Psoas muscle (tissue), 8 donors: ENCODE data around the gene CENPT. TPM values are rescaled to one million over a fixed set of nuclear protein-coding genes. Genes with fewer than 3 reads are reported as not detected.
A peak's percentile ranks its signal among the peaks of the same experiment; 100 is the strongest.
"Not testable (repeated sequence)": the region's sequence is repeated elsewhere in the genome, so short reads cannot be mapped to it uniquely, and the experiment has no call there.

Experiments used
- ATAC-seq, 4 donors: fragments of 200-7000 bp; cut with Tn5 transposase; one replicate each; pipeline ENCODE4 v1.9.1; 2020; ENCODE audit warnings: moderate library complexity in 3 of 4, mild to moderate bottlenecking in 2 of 4
- DNase-seq, 2 donors: peaks; one replicate each; pipeline ENCODE4 v3.0.0-alpha.2; 2020
- H3K27ac ChIP-seq: fragments of 200-600 bp; one replicate; pipeline ENCODE4 v1.8.0; 2022
- H3K27me3 ChIP-seq, 3 donors: fragments of 200-600 bp in 1 of 3; one replicate each; pipeline versions ENCODE4 v1.6.1 to v1.8.0; 2013 to 2022; ENCODE audit warnings: low read length in 2 of 3, mild to moderate bottlenecking in 2 of 3, moderate library complexity in 1 of 3; ENCODE audit not compliant: insufficient read depth in 3 of 3
- H3K36me3 ChIP-seq, 2 donors: fragments of 200-600 bp in 1 of 2; one replicate each; pipeline versions ENCODE4 v1.6.1 to v1.8.0; 2013 to 2022; ENCODE audit warnings: low read depth in 1 of 2, mild to moderate bottlenecking in 1 of 2, moderate library complexity in 1 of 2; ENCODE audit not compliant: insufficient read depth in 1 of 2
- H3K4me1 ChIP-seq: fragments of 200-600 bp; one replicate; pipeline ENCODE4 v1.8.0; 2022
- H3K4me3 ChIP-seq: fragments of 200-600 bp; one replicate; pipeline ENCODE4 v1.8.0; 2022; ENCODE audit warnings: mild to moderate bottlenecking
- H3K9me3 ChIP-seq: fragments of 200-600 bp; one replicate; pipeline ENCODE4 v1.8.0; 2022
- CTCF ChIP-seq: fragments of 200-600 bp; IDR thresholded peaks from one replicate; pipeline ENCODE4 v1.8.0; 2022; ENCODE audit warnings: antibody characterized with exemption
- WGBS, 3 donors: extraction: QIAGEN DNeasy Blood & Tissue Kit; methylation state at CpG; one replicate each; pipeline versions ENCODE4 v1.1.6 to v1.1.7; 2013; 5-methylcytosine and 5-hydroxymethylcytosine counted together
- intact Hi-C, 2 donors: fragments of 100-400 bp; cut with DNase I; formaldehyde crosslinking; loops; one replicate each; pipeline versions ENCODE4 v1.11.0 to v1.14.2; 2022
- polyA plus RNA-seq, 3 donors: library from polyadenylated mRNA; stranded (reverse); fragments of 200-250 nt; gene quantifications; one replicate each; pipeline ENCODE4 v1.2.3, GENCODE V29; 2013
- total RNA-seq, 4 donors: library from RNA; stranded (reverse); fragmentation: NEBNext Ultra II Directional in 2 of 4; extraction: Animal tissue kit (Norgen Biotek cat#: 25700) in 2 of 4; gene quantifications; one replicate each; pipeline versions ENCODE4 v1.2.1 to v1.2.4, GENCODE V29; 2021 to 2023
- donor health status: healthy with polysubstance abuse.
- donor health status: DM: no; HTN: no; CAD: no; lungs with moderate emphysema.
- donor health status: Bipolar disorder and iron deficiency.
- donor health status: healthy.
- donor health status: DM: yes; HTN: yes; CAD: no.
- donor health status: DM: no; HTN: no; CAD: no.
- donor health status: DM: no; HTN: no; CAD: no.
- donor health status: DM: yes; HTN: yes; CAD: no.

Gene CENPT
- total and polyA plus RNA-seq, 7 donors = 13.8 to 26.4 (median 19.9) TPM

- Histone ChIP-seq H3K9me3 (no peaks in the 10 kb centered on the region), H3K27ac (peak overlapping the region; percentile 100), H3K27me3 (no peaks in the 10 kb centered on the region), H3K4me1 (peaks cover 32% of the 10 kb centered on the region), H3K4me3 (peak overlapping the region; percentile 100), H3K36me3 (peaks cover 0 to 5% of the 10 kb centered on the region in 2 donors)
- WGBS, 3 donors = 30 to 39% (median 32%) methylated on average over 17 of the region's 17 CpGs
- peak; percentile 1 to 20 (median 12) for ATAC-seq
- DNase-seq = no peak
- TF ChIP-seq CTCF = no peak
- intact Hi-C loops = loop anchor here in 1 of 2 donors (10.0 kb wide), 1 partner anchor 393 kb away; the partner anchor contains the start of gene ESRP2
These were observed 6.2 kb downstream of the CENPT start for GRCh38 chr16:67841198-67841815.

- WGBS, 3 donors = 68 to 83% (median 80%) methylated on average over 2 of the region's 2 CpGs
- H3K36me3 ChIP-seq = no peaks in the 10 kb centered on the region
- no peak overlapping the region for H3K27ac ChIP-seq
- ATAC-seq = no peak
- no peak overlapping the region for H3K4me3 ChIP-seq
- no peak for DNase-seq
- no peaks in the 10 kb centered on the region for H3K9me3 ChIP-seq
- H3K27me3 ChIP-seq = no peaks in the 10 kb centered on the region
- H3K4me1 ChIP-seq = peaks cover 17% of the 10 kb centered on the region
- intact Hi-C loops = no loop called here
- TF ChIP-seq CTCF = no peak
These were observed 9.7 kb downstream of the CENPT start for GRCh38 chr16:67837811-67838210.

DNA sequence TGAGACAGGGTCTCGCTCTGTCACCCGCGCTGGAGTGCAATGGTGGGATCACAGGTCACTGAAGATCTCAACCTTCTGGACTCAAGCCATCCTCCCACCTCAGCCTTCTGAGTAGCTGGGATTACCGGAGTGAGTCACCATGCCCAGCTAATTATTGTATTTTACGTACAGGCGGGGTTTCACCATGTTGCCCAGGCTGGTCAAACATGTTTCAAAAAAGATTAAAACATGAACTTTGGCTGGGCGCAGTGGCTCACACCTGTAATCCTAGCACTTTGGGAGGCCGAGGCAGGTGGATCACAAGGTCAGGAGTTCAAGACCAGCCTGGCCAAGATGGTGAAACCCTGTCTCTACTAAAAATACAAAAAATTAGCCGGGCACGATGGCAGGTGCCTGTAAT is 10.3 kb downstream of the CENPT start:
- DNase-seq, intact Hi-C loops, H3K4me3 ChIP-seq, H3K27ac ChIP-seq, H3K27me3 ChIP-seq, ATAC-seq, H3K9me3 ChIP-seq, H3K36me3 ChIP-seq: not testable (repeated sequence)
- 79 to 89% (median 88%) methylated on average over 10 of the region's 10 CpGs for WGBS, 3 donors
- peaks cover 22% of the 10 kb centered on the region for H3K4me1 ChIP-seq

GRCh38 chr16:67834242-67834614 is 13.3 kb downstream of the CENPT start:
- H3K27me3 ChIP-seq = no peaks in the 10 kb centered on the region
- WGBS, 3 donors = 69 to 82% (median 81%) methylated on average over 10 of the region's 10 CpGs
- no peak for TF ChIP-seq CTCF
- no peaks in the 10 kb centered on the region for H3K9me3 ChIP-seq
- H3K36me3 ChIP-seq = peaks cover 3 to 31% of the 10 kb centered on the region in 2 donors
- ATAC-seq = peak in 1 of 4 donors; percentile 1
- peak overlapping the region; percentile 80 for H3K4me3 ChIP-seq
- H3K27ac ChIP-seq = peak overlapping the region; percentile 80
- no peak for DNase-seq
- intact Hi-C loops = no loop called here
- peaks cover 17% of the 10 kb centered on the region for H3K4me1 ChIP-seq

- DNase-seq (peak; percentile 95 to 97), ATAC-seq (peak; percentile 96 to 100 (median 98))
- Histone ChIP-seq H3K9me3 (no peaks in the 10 kb centered on the region), H3K27me3 (no peaks in the 10 kb centered on the region), H3K36me3 (peaks cover 3 to 37% of the 10 kb centered on the region in 2 donors), H3K4me3 (peak overlapping the region; percentile 80), H3K27ac (peak overlapping the region; percentile 80), H3K4me1 (peaks cover 17% of the 10 kb centered on the region)
- TF ChIP-seq CTCF = no peak
- intact Hi-C loops = no loop called here
- 0 to 1% (median 0%) methylated on average over 49 of the region's 49 CpGs for WGBS, 3 donors
These were observed 13.9 kb downstream of the CENPT start for GRCh38 chr16:67833415-67834241.
